ENCODE data around the gene NIM1K.

DNA sequence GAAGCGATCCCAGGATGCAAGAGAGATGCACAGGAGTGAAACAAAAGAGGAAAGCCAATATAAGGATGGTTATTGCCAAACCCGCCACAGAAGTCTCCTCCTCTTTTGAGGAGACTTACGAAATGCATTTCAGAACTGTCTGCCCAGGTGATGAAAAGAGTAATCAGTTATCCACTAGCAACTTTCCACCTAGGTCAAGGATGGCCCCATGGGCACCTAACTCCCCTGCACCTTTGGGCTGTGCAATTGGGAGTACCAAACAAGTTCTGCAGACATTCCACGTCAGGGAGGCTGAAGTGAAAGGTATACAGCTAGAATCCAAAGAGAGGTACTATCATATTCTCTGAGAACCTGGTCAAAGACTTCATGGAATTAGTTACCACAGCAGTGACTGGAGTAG lies 95.5 kb downstream of the NIM1K start:
- no peak for TF ChIP-seq ZFP3 (CRISPR knock-in tag; IDR thresholded peaks at IDR 0.05)
- TF ChIP-seq ZNF70 (CRISPR knock-in tag; IDR thresholded peaks at IDR 0.05): no peak
- TF ChIP-seq CSRNP3 (CRISPR knock-in tag; IDR thresholded peaks at IDR 0.05): no peak
- no peak for TF ChIP-seq ESRRG (CRISPR knock-in tag; IDR thresholded peaks at IDR 0.05)
- no peak for TF ChIP-seq ARNTL (CRISPR knock-in tag; IDR thresholded peaks at IDR 0.05; ENCODE audit: borderline replicate concordance, low read depth)
- TF ChIP-seq ZNF8 (CRISPR knock-in tag; IDR thresholded peaks at IDR 0.05): no peak
- no peak for TF ChIP-seq CREB5 (CRISPR knock-in tag; IDR thresholded peaks at IDR 0.05; ENCODE audit: low read depth)
- TF ChIP-seq PPARA (CRISPR knock-in tag; IDR thresholded peaks at IDR 0.05; ENCODE audit: borderline replicate concordance): no peak
